Caco-2 (cell line): Measurements from ENCODE around the gene DNAJC17. TPM values are rescaled to one million over a fixed set of nuclear protein-coding genes. Genes with fewer than 3 reads are reported as not detected.

ENCODE experiments used
- BruUV-seq: library from RNA; stranded (reverse); fragments of 400-500 nt; replicated peaks from 2 replicates; lab custom pipeline; 2021; lab: Mats Ljungman, UMichigan
- CTCF ChIA-PET: fragments of 300-600 bp; sonication (Branson Sonifier 250); formaldehyde crosslinking; loops from one replicate; lab custom pipeline; 2022; ENCODE audit warnings: antibody characterized with exemption; lab: Charles Lee
- POLR2A ChIA-PET: fragments of 300-600 bp; sonication (Branson Sonifier 250); formaldehyde crosslinking; loops from one replicate; lab custom pipeline; 2022; ENCODE audit warnings: antibody characterized with exemption; lab: Charles Lee
- DNase-seq, 2 experiments: peaks; one replicate each; pipeline versions ENCODE4 v3.0.0 to v3.0.0-alpha.2; 2020 to 2022
- H3K27me3 ChIP-seq: replicated peaks from 2 replicates; pipeline ENCODE4 v1.6.0; 2011; ENCODE audit warnings: low read length; ENCODE audit not compliant: control insufficient read depth, insufficient read depth
- H3K36me3 ChIP-seq: 2 replicates; pipeline ENCODE4 v1.5.1; 2011; ENCODE audit warnings: low read length; ENCODE audit not compliant: control insufficient read depth, insufficient read depth
- H3K4me1 ChIP-seq: fragments of 250-450 bp; sonication (Bioruptor Pico); 2 replicates; pipeline ENCODE4 v1.5.1; 2020; ENCODE audit warnings: mild to moderate bottlenecking
- H3K4me3 ChIP-seq: 2 replicates; pipeline ENCODE4 v1.5.1; 2011; ENCODE audit warnings: low read depth, mild to moderate bottlenecking, control low read depth, low read length
- H3K9me3 ChIP-seq: fragments of 250-450 bp; sonication (Bioruptor Pico); 2 replicates; pipeline ENCODE4 v1.5.1; 2020; ENCODE audit warnings: mild to moderate bottlenecking, moderate library complexity
- H3K27ac Mint-ChIP-seq: one replicate; pipeline ENCODE4 v1.8.0; 2022; ENCODE audit warnings: mixed read lengths; ENCODE audit not compliant: unreplicated experiment
- H3K27me3 Mint-ChIP-seq: one replicate; pipeline ENCODE4 v1.8.0; 2022; ENCODE audit warnings: mixed read lengths; ENCODE audit not compliant: insufficient read depth, unreplicated experiment
- H3K36me3 Mint-ChIP-seq: one replicate; pipeline ENCODE4 v1.8.0; 2022; ENCODE audit warnings: mild to moderate bottlenecking, mixed read lengths; ENCODE audit not compliant: insufficient read depth, unreplicated experiment
- H3K4me1 Mint-ChIP-seq: one replicate; pipeline ENCODE4 v1.8.0; 2022; ENCODE audit warnings: low read depth, mixed read lengths; ENCODE audit not compliant: unreplicated experiment
- H3K4me3 Mint-ChIP-seq: one replicate; pipeline ENCODE4 v1.8.0; 2022; ENCODE audit warnings: mild to moderate bottlenecking, moderate library complexity, mixed read lengths; ENCODE audit not compliant: unreplicated experiment
- H3K9me3 Mint-ChIP-seq: one replicate; pipeline ENCODE4 v1.8.0; 2022; ENCODE audit warnings: mixed read lengths; ENCODE audit not compliant: unreplicated experiment
- intact Hi-C: fragments of 100-400 bp; cut with micrococcal nuclease; formaldehyde crosslinking; loops from one replicate; pipeline ENCODE4 v1.10.0; 2022; ENCODE audit not compliant: unreplicated experiment
- total RNA-seq: library from RNA; stranded (reverse); gene quantifications from 2 replicates; pipeline ENCODE4 v1.2.3, GENCODE V29; 2022
- TF ChIP-seq, protein P1 (sequence below), 2 experiments: fragments of 200-600 bp in 1 of 2; IDR thresholded peaks; 1 replicate in 1 of 2; 2 replicates in 1 of 2; pipeline versions ENCODE4 v1.5.1 to v1.8.0; 2011 to 2022; ENCODE audit warnings: antibody characterized with exemption in 1 of 2, control low read depth in 1 of 2, inconsistent platforms in 1 of 2, low read depth in 1 of 2, low read length in 1 of 2, mild to moderate bottlenecking in 1 of 2, moderate library complexity in 1 of 2; ENCODE audit not compliant: insufficient read depth in 1 of 2, severe bottlenecking in 1 of 2, unreplicated experiment in 1 of 2

The DNAJC17 gene
- total RNA-seq, 1 experiment from 2014 or later = 30.1 TPM

DNA sequence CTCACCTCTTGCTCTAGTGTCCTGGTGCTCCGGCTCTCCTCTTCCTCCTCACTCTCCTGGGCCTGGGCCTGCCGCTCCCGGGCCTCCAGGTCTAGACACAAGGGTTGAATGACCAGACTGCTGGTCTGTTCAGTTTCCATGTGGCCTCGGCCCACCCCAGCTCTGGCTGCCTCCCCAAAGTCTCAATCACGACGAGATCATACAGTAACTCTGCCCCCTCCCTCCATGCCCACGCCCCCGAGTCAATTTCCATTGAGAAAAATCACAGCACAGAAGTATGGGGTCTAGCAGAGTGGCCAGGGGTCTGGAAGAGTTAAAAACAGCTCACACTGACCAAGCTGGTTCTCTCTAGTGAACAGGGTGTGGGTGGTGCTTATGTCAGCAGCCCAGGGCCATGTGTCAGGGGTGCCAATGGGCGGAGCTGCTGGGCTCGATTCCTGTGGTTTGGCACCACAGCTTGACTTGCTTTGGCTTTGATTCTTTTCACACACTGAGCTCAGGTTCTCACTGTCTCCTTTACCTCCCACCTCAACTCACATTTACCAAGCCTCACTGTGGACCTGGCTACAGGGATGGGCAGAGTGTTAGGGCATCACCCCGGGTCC is 30.6 kb downstream of the DNAJC17 start:
- CTCF ChIA-PET = interaction anchor here (1.3 kb wide), 1 partner anchor 13 kb away, joined by 3 read pairs; the partner anchor contains the start of gene GCHFR
- POLR2A ChIA-PET = no interaction called here
- Mint-ChIP-seq H3K36me3 (peaks cover 27% of the 10 kb centered on the region), H3K9me3 (no peaks in the 10 kb centered on the region), H3K4me3 (no peak overlapping the region), H3K4me1 (no peaks in the 10 kb centered on the region), H3K27me3 (no peaks in the 10 kb centered on the region), H3K27ac (no peak overlapping the region)
- no peak for DNase-seq
- Histone ChIP-seq H3K9me3 (no peaks in the 10 kb centered on the region), H3K4me1 (no peaks in the 10 kb centered on the region), H3K27me3 (no peaks in the 10 kb centered on the region), H3K4me3 (no peak overlapping the region), H3K36me3 (no peaks in the 10 kb centered on the region)
- TF ChIP-seq, protein P1, sequence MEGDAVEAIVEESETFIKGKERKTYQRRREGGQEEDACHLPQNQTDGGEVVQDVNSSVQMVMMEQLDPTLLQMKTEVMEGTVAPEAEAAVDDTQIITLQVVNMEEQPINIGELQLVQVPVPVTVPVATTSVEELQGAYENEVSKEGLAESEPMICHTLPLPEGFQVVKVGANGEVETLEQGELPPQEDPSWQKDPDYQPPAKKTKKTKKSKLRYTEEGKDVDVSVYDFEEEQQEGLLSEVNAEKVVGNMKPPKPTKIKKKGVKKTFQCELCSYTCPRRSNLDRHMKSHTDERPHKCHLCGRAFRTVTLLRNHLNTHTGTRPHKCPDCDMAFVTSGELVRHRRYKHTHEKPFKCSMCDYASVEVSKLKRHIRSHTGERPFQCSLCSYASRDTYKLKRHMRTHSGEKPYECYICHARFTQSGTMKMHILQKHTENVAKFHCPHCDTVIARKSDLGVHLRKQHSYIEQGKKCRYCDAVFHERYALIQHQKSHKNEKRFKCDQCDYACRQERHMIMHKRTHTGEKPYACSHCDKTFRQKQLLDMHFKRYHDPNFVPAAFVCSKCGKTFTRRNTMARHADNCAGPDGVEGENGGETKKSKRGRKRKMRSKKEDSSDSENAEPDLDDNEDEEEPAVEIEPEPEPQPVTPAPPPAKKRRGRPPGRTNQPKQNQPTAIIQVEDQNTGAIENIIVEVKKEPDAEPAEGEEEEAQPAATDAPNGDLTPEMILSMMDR (IDR thresholded peaks at IDR 0.05; ENCODE audit: insufficient read depth in 1 of 2, low read depth in 1 of 2, low read length in 1 of 2, severe bottlenecking in 1 of 2, unreplicated experiment in 1 of 2) = no peak
- no TSS peak for BruUV-seq
- intact Hi-C loops = no loop called here

DNA sequence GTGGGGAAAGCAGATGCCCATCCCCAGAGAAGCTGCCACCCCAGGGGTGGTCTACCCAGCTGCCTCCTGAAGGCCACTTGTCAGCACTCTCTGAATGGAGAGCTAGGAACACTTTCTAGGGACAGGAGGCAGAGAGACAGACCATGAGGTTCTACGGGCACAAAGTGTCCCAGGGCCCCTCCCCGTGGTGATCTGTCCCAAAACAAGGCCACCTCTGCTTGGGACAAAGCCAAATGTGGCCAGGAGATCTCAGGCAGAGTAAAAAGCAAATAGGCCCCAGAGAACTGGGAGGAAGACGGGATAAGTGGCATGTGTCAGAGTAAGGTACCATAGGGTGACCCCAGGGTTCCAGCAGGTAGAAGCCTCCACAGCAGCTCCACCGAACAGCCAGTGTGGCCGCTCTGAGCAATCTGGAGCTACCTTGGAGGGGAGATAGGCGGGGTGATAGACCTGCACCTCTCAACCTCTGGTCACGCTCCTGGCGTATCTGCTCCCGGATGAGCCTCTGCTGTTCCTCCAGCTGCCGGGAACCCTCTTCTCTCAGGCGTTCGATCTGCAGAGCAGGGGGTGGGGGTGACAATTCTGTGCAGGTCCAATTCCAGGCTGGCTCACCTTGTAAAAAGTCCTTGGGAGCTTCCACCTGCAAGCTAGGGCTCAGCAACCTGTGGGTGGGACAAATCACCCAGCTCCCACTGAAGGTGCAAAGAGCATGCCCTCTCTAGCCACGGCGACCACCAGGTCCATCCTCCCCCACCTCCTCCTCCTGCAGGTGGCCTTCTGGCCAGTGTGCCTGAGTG is 31.3 kb downstream of the DNAJC17 start:
- no peaks in the 10 kb centered on the region for H3K4me1 Mint-ChIP-seq

DNA sequence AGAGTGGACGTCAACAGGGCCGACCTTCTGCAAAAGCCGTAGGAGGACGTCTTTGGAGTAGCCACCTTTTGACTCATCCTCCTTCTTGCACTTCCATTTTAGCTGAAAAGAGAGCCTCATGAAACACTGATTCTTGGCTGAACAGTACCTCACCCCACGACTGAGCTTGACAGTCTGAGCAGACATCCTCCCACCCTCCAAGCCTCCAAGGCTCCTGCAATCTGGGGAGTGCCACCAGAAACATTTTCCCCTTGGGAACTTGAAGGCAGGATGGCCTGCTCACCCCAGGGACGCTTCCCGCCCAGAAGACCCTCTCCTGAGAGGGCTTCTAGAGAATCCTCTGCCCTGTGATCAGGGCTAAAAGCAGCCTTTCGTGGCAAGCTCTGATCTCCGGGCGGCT is 32.3 kb downstream of the DNAJC17 start:
- Mint-ChIP-seq H3K4me3 (no peak overlapping the region), H3K9me3 (no peaks in the 10 kb centered on the region), H3K27ac (no peak overlapping the region), H3K4me1 (no peaks in the 10 kb centered on the region), H3K36me3 (peaks cover 31% of the 10 kb centered on the region), H3K27me3 (no peaks in the 10 kb centered on the region)
- no peaks in the 10 kb centered on the region for H3K4me1 ChIP-seq
- H3K36me3 ChIP-seq = no peaks in the 10 kb centered on the region
- POLR2A ChIA-PET = no interaction called here
- no peaks in the 10 kb centered on the region for H3K27me3 ChIP-seq
- CTCF ChIA-PET = interaction anchor here (1.3 kb wide), 1 partner anchor 11 kb away, joined by 3 read pairs; the partner anchor contains the start of gene GCHFR
- no peak overlapping the region for H3K4me3 ChIP-seq
- no peaks in the 10 kb centered on the region for H3K9me3 ChIP-seq
- no peak for DNase-seq
- no TSS peak for BruUV-seq
- intact Hi-C loops = no loop called here
- TF ChIP-seq, protein P1 (IDR thresholded peaks at IDR 0.05; ENCODE audit: insufficient read depth in 1 of 2, low read depth in 1 of 2, low read length in 1 of 2, severe bottlenecking in 1 of 2, unreplicated experiment in 1 of 2) = no peak

More for the DNA sequence above, 31.3 kb downstream of the DNAJC17 start:
- no peaks in the 10 kb centered on the region for H3K9me3 ChIP-seq
- POLR2A ChIA-PET = no interaction called here
- CTCF ChIA-PET = interaction anchor here (0.6 to 1.3 kb wide), 2 partner anchors 12 to 186 kb away, joined by 3 to 4 read pairs; partner anchors contain the start of gene GCHFR
- no peaks in the 10 kb centered on the region for H3K27me3 ChIP-seq
- TF ChIP-seq, protein P1 (IDR thresholded peaks at IDR 0.05; ENCODE audit: insufficient read depth in 1 of 2, low read depth in 1 of 2, low read length in 1 of 2, severe bottlenecking in 1 of 2, unreplicated experiment in 1 of 2) = no peak
- H3K4me1 ChIP-seq = no peaks in the 10 kb centered on the region
- DNase-seq = no peak
- Mint-ChIP-seq H3K36me3 (peaks cover 27% of the 10 kb centered on the region), H3K27ac (no peak overlapping the region), H3K4me3 (no peak overlapping the region), H3K27me3 (no peaks in the 10 kb centered on the region), H3K9me3 (no peaks in the 10 kb centered on the region)
- intact Hi-C loops = no loop called here
- no peak overlapping the region for H3K4me3 ChIP-seq
- H3K36me3 ChIP-seq = no peaks in the 10 kb centered on the region
- no TSS peak for BruUV-seq
